Gastrocnemius medialis (tissue), 4 donors: Measurements from ENCODE around the gene KAZN. TPM values are rescaled to one million over a fixed set of nuclear protein-coding genes. Genes with fewer than 3 reads are reported as not detected.

Experiments used
- ATAC-seq, 2 donors: fragments of 150-250 bp; one replicate each; pipeline ENCODE4 v1.9.1; 2016
- DNase-seq, 2 donors: peaks; one replicate each; pipeline ENCODE4 v3.0.0-alpha.2; 2019
- H3K27ac ChIP-seq, 4 donors: fragments of 200-600 bp; sonication (generic); 1 replicate in 1 of 4; 2 replicates in 3 of 4; pipeline ENCODE4 v1.5.1; 2016 to 2018; ENCODE audit warnings: mild to moderate bottlenecking in 2 of 4, moderate library complexity in 1 of 4
- H3K27me3 ChIP-seq, 3 donors: fragments of 200-600 bp; sonication (generic) in 2 of 3; 1 replicate in 1 of 3; 2 replicates in 2 of 3; pipeline versions ENCODE4 v1.5.1 to v1.6.0; 2016 to 2019; ENCODE audit warnings: mild to moderate bottlenecking in 1 of 3, moderate library complexity in 1 of 3
- H3K36me3 ChIP-seq, 2 donors: fragments of 200-600 bp; sonication (generic) in 1 of 2; one replicate each; pipeline ENCODE4 v1.5.1; 2017 to 2018
- H3K4me1 ChIP-seq, 2 donors: fragments of 200-600 bp; sonication (generic) in 1 of 2; one replicate each; pipeline ENCODE4 v1.5.1; 2016 to 2017; ENCODE audit warnings: mild to moderate bottlenecking in 2 of 2
- H3K4me3 ChIP-seq, 4 donors: fragments of 200-600 bp; sonication (generic) in 3 of 4; 1 replicate in 1 of 4; 2 replicates in 3 of 4; pipeline ENCODE4 v1.5.1; 2016 to 2019; ENCODE audit warnings: mild to moderate bottlenecking in 2 of 4
- H3K9me3 ChIP-seq, 3 donors: fragments of 200-600 bp; sonication (generic) in 2 of 3; 1 replicate in 1 of 3; 2 replicates in 2 of 3; pipeline ENCODE4 v1.5.1; 2016 to 2019
- POLR2A ChIP-seq, 2 donors: fragments of 450-650 bp; IDR thresholded peaks; one replicate each; pipeline ENCODE4 v1.6.1; 2017; ENCODE audit warnings: antibody characterized with exemption in 2 of 2, mild to moderate bottlenecking in 2 of 2, moderate library complexity in 2 of 2
- in situ Hi-C, 4 donors: fragments of 200-750 bp; cut with MboI; loops; one replicate each; pipeline versions ENCODE4 v1.15.0 to v1.8.0; 2017; ENCODE audit warnings: low sequenced_read_pairs in 4 of 4
- intact Hi-C: fragments of 100-400 bp; cut with DNase I; formaldehyde crosslinking; loops from one replicate; pipeline ENCODE4 v1.15.1; 2023; ENCODE audit warnings: low total_unique reads
- total RNA-seq, 4 donors: library from RNA; depleted of rRNA; stranded (reverse); fragments of >200 nt; gene quantifications; one replicate each; pipeline versions ENCODE4 v1.1.0 to v1.2.3, GENCODE V29; 2016
- TF ChIP-seq, protein P1 (sequence below), 5 experiments: fragments of 450-650 bp in 3 of 5; fragments of 200-600 bp in 2 of 5; sonication (generic) in 2 of 5; IDR thresholded peaks in 4 of 5; conservative IDR thresholded peaks in 1 of 5; 1 replicate in 4 of 5; 2 replicates in 1 of 5; pipeline ENCODE4 v1.5.1; 2016 to 2019; ENCODE audit warnings: antibody characterized with exemption in 5 of 5, mild to moderate bottlenecking in 3 of 5, moderate library complexity in 3 of 5

Gene KAZN
- total RNA-seq, 4 donors from 2014 or later, result 0.05 to 2.2 (median 1.00) TPM

DNA sequence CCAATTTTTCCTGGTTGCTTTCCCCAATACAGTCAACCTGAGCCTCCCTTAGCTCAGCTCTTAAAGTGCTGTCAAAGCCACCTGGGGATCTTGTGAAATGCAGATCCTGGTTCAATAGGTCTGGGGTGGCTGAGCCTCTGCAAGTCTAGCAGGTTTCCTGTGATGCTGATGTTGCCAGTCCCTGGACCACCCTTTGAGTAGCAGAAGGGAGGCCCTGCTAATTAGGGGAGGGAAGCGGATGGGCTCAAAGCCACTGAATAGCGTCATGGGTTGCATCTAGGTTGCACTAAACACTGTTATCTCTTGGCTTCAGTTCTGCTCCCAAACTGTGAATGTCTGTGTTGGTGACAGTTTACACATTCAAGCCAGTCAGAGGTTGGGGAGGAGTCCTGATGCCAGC, 127.2 kb downstream of the KAZN start:
- H3K27ac ChIP-seq, result no peak overlapping the region
- no peaks in the 10 kb centered on the region for H3K27me3 ChIP-seq
- no peak for DNase-seq
- no peaks in the 10 kb centered on the region for H3K36me3 ChIP-seq
- H3K4me3 ChIP-seq, result no peak overlapping the region
- in situ Hi-C loops (no loop called here), intact Hi-C loops (no loop called here)
- ATAC-seq, result no peak
- no peaks in the 10 kb centered on the region for H3K9me3 ChIP-seq
- no peak for TF ChIP-seq POLR2A (IDR thresholded peaks at IDR 0.05)
- TF ChIP-seq, protein P1, sequence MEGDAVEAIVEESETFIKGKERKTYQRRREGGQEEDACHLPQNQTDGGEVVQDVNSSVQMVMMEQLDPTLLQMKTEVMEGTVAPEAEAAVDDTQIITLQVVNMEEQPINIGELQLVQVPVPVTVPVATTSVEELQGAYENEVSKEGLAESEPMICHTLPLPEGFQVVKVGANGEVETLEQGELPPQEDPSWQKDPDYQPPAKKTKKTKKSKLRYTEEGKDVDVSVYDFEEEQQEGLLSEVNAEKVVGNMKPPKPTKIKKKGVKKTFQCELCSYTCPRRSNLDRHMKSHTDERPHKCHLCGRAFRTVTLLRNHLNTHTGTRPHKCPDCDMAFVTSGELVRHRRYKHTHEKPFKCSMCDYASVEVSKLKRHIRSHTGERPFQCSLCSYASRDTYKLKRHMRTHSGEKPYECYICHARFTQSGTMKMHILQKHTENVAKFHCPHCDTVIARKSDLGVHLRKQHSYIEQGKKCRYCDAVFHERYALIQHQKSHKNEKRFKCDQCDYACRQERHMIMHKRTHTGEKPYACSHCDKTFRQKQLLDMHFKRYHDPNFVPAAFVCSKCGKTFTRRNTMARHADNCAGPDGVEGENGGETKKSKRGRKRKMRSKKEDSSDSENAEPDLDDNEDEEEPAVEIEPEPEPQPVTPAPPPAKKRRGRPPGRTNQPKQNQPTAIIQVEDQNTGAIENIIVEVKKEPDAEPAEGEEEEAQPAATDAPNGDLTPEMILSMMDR (IDR thresholded peaks at IDR 0.05 in 4 of 5, conservative IDR thresholded peaks at IDR 0.05 in 1 of 5), result no peak
- no peaks in the 10 kb centered on the region for H3K4me1 ChIP-seq

DNA sequence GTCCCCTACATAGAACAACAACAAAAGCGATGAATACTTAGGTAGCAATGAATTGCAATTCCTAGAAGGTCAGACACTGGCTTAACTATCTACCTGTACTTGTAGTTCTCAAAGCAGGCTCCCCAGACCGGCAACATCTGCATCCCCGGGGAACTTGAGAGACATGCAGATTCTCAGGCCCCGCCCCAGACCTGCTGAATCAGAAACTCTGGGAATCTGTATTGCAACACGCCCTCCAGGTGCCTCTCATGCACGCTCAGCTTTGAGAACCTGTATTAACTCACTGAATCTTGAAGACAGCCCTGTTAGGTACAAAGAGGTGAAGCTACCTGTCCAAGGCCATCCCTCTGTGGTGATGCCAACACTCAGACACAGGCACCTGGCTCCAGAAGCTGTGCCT, 128.1 kb downstream of the KAZN start:
- ATAC-seq (no peak), DNase-seq (no peak)
- intact Hi-C loops (no loop called here), in situ Hi-C loops (no loop called here)
- H3K9me3 ChIP-seq, result no peaks in the 10 kb centered on the region
- no peaks in the 10 kb centered on the region for H3K27me3 ChIP-seq
- no peaks in the 10 kb centered on the region for H3K4me1 ChIP-seq
- TF ChIP-seq, protein P1 (IDR thresholded peaks at IDR 0.05 in 4 of 5, conservative IDR thresholded peaks at IDR 0.05 in 1 of 5), result no peak
- no peak for TF ChIP-seq POLR2A (IDR thresholded peaks at IDR 0.05)
- no peak overlapping the region for H3K4me3 ChIP-seq
- H3K36me3 ChIP-seq, result no peaks in the 10 kb centered on the region
- H3K27ac ChIP-seq, result no peak overlapping the region

DNA sequence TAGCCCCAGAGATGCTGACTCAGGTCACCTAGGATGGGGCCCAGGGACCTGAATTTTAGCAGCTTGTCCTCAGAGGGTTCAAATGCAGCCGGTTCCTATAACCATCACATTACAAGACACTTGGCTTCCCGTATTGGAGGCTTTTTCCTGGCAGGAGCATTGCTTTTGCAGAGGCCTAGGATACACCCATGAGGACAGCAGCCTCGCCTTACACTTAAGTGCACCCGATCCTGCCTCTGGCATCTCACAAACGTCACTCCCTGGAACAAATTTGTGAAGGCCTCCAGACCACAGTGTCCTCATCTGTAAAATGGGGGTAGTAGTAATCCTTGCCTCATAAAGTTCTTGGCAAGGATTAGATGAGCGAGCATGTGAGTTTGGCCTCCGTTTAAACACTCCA, 130.0 kb downstream of the KAZN start:
- ATAC-seq (no peak), DNase-seq (no peak)
- Histone ChIP-seq H3K27ac (no peak overlapping the region), H3K9me3 (no peaks in the 10 kb centered on the region), H3K36me3 (no peaks in the 10 kb centered on the region), H3K4me3 (no peak overlapping the region), H3K27me3 (peaks cover 0 to 6% (median 0%) of the 10 kb centered on the region in 3 donors), H3K4me1 (no peaks in the 10 kb centered on the region)
- in situ Hi-C loops, result no loop called here
- intact Hi-C loops, result no loop called here
- TF ChIP-seq, protein P1 (IDR thresholded peaks at IDR 0.05 in 4 of 5, conservative IDR thresholded peaks at IDR 0.05 in 1 of 5), result no peak
- TF ChIP-seq POLR2A (IDR thresholded peaks at IDR 0.05), result no peak

DNA sequence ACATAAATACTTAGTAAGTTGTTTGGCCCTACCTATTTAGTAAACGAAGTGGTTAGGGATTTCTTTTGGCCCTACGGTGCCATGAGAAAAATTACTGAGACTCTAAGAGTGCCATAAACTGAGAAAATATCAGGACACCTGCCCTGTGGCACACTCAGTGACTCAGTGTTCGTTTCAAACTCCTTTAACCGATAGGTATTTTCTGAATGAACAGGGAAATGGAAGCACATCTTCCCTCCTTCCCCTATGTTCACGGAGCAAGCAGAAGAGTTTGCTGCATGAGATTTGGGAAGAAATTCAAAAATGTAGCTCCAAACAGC, 134.2 kb downstream of the KAZN start:
- Histone ChIP-seq H3K9me3 (no peaks in the 10 kb centered on the region), H3K36me3 (no peaks in the 10 kb centered on the region), H3K27ac (no peak overlapping the region), H3K27me3 (peaks cover 0 to 7% (median 3%) of the 10 kb centered on the region in 3 donors), H3K4me1 (no peaks in the 10 kb centered on the region), H3K4me3 (no peak overlapping the region)
- ATAC-seq (no peak), DNase-seq (no peak)
- in situ Hi-C loops (no loop called here), intact Hi-C loops (loop anchor here (10.0 kb wide), 1 partner anchor 628 kb away; no protein-coding TSS in a partner anchor)
- no peak for TF ChIP-seq POLR2A (IDR thresholded peaks at IDR 0.05)
- TF ChIP-seq, protein P1 (IDR thresholded peaks at IDR 0.05 in 4 of 5, conservative IDR thresholded peaks at IDR 0.05 in 1 of 5), result no peak
